ENCODE measurements around the gene LTBP2.

LTBP2 gene

GRCh38 chr14:74514471-74514941 is 97.5 kb downstream of the LTBP2 start:
- no peak overlapping the region for H3K27ac ChIP-seq (ENCODE audit: low read depth, low read length)
- H3K27me3 ChIP-seq (ENCODE audit: control insufficient read depth, low read length), result peaks cover 33% of the 10 kb centered on the region
- H3K4me2 ChIP-seq (ENCODE audit: low read length), result no peak overlapping the region

GRCh38 chr14:74511966-74512830 is 99.8 kb downstream of the LTBP2 start:
- H3K36me3 ChIP-seq (ENCODE audit: control insufficient read depth, low read length), result no peaks in the 10 kb centered on the region
- H3K9me3 ChIP-seq (ENCODE audit: control insufficient read depth, insufficient read depth, low read length), result no peaks in the 10 kb centered on the region
- H4K20me1 ChIP-seq (ENCODE audit: control insufficient read depth, insufficient read depth, low read depth, low read length), result no peaks in the 10 kb centered on the region
- no peaks in the 10 kb centered on the region for H3K4me1 ChIP-seq (ENCODE audit: control insufficient read depth, low read length)
- no peak overlapping the region for H3K27ac ChIP-seq (ENCODE audit: low read depth, low read length)
- peaks cover 21% of the 10 kb centered on the region; the same call in 1 of the 2 replicates for H3K27me3 ChIP-seq (ENCODE audit: control insufficient read depth, low read length)
- no peak overlapping the region for H3K4me3 ChIP-seq (ENCODE audit: low read length)
- no peak for TF ChIP-seq CTCF (IDR thresholded peaks at IDR 0.05; ENCODE audit: low read depth, low read length, poor library complexity, severe bottlenecking)
- no peak for TF ChIP-seq EZH2phosphoT487 (IDR thresholded peaks at IDR 0.05; ENCODE audit: borderline replicate concordance, low read length)
- no peaks in the 10 kb centered on the region for H3K79me2 ChIP-seq (ENCODE audit: control insufficient read depth, low read length)
- no peak overlapping the region for H3K4me2 ChIP-seq (ENCODE audit: low read length)
- H3F3A ChIP-seq (ENCODE audit: control insufficient read depth, insufficient read depth), result no peaks in the 10 kb centered on the region
- H3K9me2 ChIP-seq (replicated peaks; ENCODE audit: control insufficient read depth, low read length), result no peaks in the 10 kb centered on the region

More at GRCh38 chr14:74514471-74514941, 97.5 kb downstream of the LTBP2 start:
- H4K20me1 ChIP-seq (ENCODE audit: control insufficient read depth, insufficient read depth, low read depth, low read length), result no peaks in the 10 kb centered on the region
- no peaks in the 10 kb centered on the region for H3K4me1 ChIP-seq (ENCODE audit: control insufficient read depth, low read length)
- no peaks in the 10 kb centered on the region for H3K9me2 ChIP-seq (replicated peaks; ENCODE audit: control insufficient read depth, low read length)
- TF ChIP-seq EZH2phosphoT487 (IDR thresholded peaks at IDR 0.05; ENCODE audit: borderline replicate concordance, low read length) (no peak), CTCF (IDR thresholded peaks at IDR 0.05; ENCODE audit: low read depth, low read length, poor library complexity, severe bottlenecking) (no peak)
- no peaks in the 10 kb centered on the region for H3K9me3 ChIP-seq (ENCODE audit: control insufficient read depth, insufficient read depth, low read length)
- H3K79me2 ChIP-seq (ENCODE audit: control insufficient read depth, low read length), result no peaks in the 10 kb centered on the region
- no peak overlapping the region for H3K4me3 ChIP-seq (ENCODE audit: low read length)
- H3K36me3 ChIP-seq (ENCODE audit: control insufficient read depth, low read length), result no peaks in the 10 kb centered on the region
- no peaks in the 10 kb centered on the region for H3F3A ChIP-seq (ENCODE audit: control insufficient read depth, insufficient read depth)

GRCh38 chr14:74510959-74511409 is 101.1 kb downstream of the LTBP2 start:
- Histone ChIP-seq H3F3A (ENCODE audit: control insufficient read depth, insufficient read depth) (no peaks in the 10 kb centered on the region), H3K4me2 (ENCODE audit: low read length) (no peak overlapping the region), H3K27me3 (ENCODE audit: control insufficient read depth, low read length) (peaks cover 17% of the 10 kb centered on the region; the same call in 1 of the 2 replicates), H4K20me1 (ENCODE audit: control insufficient read depth, insufficient read depth, low read depth, low read length) (no peaks in the 10 kb centered on the region), H3K9me3 (ENCODE audit: control insufficient read depth, insufficient read depth, low read length) (no peaks in the 10 kb centered on the region), H3K79me2 (ENCODE audit: control insufficient read depth, low read length) (no peaks in the 10 kb centered on the region), H3K36me3 (ENCODE audit: control insufficient read depth, low read length) (no peaks in the 10 kb centered on the region), H3K9me2 (replicated peaks; ENCODE audit: control insufficient read depth, low read length) (no peaks in the 10 kb centered on the region), H3K4me3 (ENCODE audit: low read length) (no peak overlapping the region), H3K27ac (ENCODE audit: low read depth, low read length) (no peak overlapping the region), H3K4me1 (ENCODE audit: control insufficient read depth, low read length) (peaks cover 8% of the 10 kb centered on the region)
- TF ChIP-seq CTCF (IDR thresholded peaks at IDR 0.05; ENCODE audit: low read depth, low read length, poor library complexity, severe bottlenecking) (no peak), EZH2phosphoT487 (IDR thresholded peaks at IDR 0.05; ENCODE audit: borderline replicate concordance, low read length) (no peak)

Data from DOHH2 (cell line).